ENCODE measurements around the gene SRP14.
"Not testable (repeated sequence)": the region's sequence is repeated elsewhere in the genome, so short reads cannot be mapped to it uniquely, and the experiment has no call there.

The SRP14 gene

GRCh38 chr15:40048926-40049475 is 10.0 kb upstream of the SRP14 start:
- DNase-seq = no peak

GRCh38 chr15:40048211-40048792 is 9.3 kb upstream of the SRP14 start:
- DNase-seq = no peak

DNA sequence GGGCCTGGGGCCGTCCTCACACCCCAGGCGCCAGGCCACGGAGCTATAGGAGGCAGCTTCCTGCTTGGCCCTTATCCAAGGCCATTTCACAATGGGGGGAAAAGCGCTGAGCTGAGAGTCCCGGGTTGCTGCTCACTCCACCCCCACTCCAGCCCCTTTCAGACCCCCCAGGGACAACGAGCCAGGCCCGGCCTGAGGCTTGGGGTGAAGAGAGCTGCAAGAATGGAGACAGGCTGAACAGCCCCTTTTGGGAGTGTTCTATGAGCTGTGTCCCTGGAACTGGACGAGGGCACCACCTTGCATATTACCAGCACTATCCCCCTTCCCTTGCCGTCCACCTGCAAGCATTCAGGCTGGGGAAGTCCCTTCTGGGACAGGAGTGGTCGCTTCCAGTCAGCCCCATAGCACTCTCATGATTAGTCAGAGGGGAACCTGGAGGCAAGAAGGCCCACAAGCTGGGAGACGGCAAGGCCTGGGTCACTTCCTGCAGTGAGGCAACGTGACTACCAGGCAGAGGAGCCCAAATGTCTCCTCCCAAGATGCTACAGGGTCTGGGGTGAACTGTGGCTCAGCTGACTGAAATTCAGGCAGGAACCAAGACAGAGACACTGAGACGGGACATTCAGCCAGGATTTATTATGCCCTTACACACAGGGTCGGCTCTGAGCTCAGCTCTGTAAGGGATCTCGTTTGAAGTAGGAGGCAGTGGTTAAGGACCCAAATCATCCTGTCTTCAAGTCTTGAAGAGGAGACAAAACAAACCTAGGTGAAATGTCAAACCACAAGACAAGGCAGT is 8.6 kb upstream of the SRP14 start:
- DNase-seq = peak in 1 of 2 donors; percentile 54

DNA sequence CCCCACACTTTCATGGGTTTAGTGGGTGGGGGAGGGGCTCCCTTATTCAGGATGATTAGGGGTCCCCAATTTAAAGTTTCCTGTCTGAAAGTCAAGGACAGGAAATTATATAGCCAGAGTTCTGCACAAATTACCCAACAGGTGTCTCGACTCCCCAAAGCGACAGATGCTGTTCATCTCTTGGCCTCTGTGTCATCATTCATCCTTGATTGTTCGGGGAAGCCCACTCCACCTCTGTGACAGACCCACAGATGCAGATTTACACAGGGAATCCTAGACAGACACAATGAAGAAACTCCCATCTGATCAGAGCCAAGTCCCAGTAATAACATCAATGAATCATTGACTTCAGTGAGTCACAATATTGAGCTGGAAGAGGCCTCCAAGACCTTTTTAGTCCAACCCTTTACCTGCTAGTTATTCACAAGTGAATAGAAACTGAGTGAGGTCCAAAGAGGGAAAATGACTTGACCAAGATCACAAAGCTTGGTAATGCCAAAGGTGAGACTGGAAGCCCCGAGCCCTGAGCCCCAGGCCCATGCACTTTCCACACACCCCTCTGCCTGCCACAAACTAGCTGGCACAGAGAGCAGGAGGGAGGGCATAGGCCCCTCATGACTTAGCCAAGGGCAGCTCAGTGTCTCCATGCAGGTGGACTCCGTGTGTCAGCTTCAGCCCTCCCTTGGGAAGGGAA is 7.9 kb upstream of the SRP14 start:
- no peak for DNase-seq

GRCh38 chr15:40045572-40046217 is 6.7 kb upstream of the SRP14 start:
- no peak for DNase-seq

- peak; percentile 77 to 83 for DNase-seq
Measured at GRCh38 chr15:40044717-40045571, 6.0 kb upstream of the SRP14 start.

DNA sequence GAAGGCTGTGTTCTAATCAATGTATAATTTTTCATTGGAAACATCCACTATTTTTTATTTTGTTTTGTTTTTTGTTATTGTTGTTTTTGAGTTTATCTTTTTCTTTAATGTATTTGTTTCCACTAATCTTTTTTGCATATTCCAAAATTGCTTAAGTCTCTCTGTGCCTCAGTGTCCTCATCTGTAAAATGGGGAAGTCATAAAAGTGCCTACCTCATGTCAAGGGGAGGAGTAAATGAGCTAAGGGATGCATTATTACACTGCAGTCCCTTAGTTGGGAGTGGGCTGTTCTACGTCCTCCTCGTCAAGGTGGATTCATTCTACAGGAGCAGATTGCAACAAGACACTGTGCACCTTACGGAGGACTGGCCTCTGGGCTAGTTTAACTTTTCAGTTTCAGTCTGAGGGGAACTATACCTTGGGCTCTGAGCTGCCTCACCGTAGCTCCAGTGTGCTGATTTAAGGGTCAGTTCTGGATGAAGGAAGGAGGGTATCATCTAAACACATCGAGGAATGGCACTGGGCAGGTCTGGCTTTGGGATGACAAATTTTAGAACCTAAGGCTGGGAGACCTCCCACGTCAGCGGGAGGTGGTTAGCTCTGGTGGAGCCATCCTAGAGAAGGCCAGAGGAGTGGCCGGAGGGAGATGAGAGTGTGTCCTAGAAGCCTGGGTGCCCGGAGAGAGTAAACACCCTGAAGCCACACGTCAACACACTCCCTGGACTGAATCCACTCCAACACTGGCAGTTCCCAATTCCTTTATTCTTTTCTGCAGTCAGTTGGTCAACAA is 5.1 kb upstream of the SRP14 start:
- DNase-seq = no peak

DNA sequence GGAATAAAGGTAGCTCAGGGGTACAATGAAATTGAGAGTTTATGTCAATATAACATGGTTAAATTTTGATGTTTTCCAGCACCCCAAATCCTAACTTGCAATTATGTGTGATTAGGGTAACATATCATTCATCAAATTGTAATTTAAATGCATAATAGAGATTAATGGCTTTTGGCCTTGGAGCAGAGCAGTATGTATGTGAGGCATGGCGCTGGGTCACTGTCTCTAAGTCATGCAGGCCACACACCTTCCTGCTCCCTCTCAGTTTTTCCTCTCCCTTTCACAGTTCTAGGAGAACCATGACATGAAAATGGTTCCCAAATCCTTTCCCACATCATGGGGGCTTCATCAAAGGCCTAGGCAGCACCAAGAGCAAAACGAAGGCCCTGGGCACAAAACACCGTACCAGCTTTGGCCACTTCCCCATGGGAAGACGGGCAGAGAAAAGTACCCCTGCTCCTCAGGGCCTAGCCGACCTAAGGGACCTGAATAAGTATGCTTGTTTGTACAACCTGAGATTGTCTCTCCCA is 3.9 kb upstream of the SRP14 start:
- DNase-seq = no peak

GRCh38 chr15:40040770-40041169 is 1.8 kb upstream of the SRP14 start:
- DNase-seq = no peak

DNA sequence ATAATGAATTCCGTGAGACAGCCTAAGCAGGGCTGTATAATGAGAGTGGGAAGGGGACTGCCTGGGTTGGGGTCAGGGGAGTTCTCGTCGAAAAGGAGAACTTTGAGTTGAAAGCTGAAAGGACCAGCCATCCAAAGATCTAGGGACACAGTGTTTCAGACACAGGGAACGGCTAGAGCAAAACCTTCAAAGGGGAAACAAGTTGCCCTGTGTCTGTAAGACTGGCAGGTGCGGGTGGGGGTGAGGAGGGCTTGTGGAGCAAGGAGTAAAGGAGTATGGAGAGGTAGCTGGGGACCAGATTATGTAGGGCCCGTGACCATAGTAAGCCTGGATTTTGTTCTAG is 1.3 kb upstream of the SRP14 start:
- DNase-seq = no peak

DNA sequence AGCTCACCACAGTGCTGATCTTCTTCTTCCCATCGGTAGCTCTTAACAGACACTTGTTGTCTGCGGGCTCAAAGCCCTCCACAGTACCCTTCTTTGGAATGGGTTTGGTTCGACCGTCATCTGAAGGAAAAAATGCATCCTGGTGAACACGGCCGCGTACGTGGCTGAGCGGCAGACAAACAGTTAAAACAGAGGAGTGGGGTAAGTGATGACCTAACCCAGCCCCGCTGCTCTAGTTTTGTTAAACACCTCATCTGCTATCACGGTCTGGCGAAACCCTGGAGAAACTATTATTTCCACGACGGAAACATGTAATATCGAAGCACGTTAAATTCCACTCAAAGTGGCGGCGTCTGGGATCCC is 725 bp downstream of the SRP14 start:
- no peak for DNase-seq

- DNase-seq = no peak
Measured at GRCh38 chr15:40037721-40038120, 1.3 kb downstream of the SRP14 start.

DNA sequence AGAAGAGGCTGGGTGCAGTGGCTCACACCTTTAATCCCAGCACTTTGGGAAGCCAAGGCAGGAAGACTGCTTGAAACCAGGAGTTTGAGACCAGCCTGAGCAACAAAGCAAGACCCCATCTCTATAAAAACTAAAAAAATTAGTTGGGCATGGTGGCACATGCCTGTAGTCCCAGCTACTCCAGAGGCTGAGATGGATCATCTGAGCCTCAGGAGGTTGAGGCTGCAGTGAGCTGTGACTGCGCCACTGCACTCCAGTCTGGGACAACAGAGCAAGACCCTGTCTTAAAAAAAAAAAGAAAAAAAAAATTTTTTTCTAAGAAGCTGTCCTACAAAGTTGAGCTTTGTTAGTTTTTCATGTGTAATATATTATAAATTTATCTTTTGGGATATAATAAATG is 3.8 kb downstream of the SRP14 start:
- DNase-seq = not testable (repeated sequence)

DNA sequence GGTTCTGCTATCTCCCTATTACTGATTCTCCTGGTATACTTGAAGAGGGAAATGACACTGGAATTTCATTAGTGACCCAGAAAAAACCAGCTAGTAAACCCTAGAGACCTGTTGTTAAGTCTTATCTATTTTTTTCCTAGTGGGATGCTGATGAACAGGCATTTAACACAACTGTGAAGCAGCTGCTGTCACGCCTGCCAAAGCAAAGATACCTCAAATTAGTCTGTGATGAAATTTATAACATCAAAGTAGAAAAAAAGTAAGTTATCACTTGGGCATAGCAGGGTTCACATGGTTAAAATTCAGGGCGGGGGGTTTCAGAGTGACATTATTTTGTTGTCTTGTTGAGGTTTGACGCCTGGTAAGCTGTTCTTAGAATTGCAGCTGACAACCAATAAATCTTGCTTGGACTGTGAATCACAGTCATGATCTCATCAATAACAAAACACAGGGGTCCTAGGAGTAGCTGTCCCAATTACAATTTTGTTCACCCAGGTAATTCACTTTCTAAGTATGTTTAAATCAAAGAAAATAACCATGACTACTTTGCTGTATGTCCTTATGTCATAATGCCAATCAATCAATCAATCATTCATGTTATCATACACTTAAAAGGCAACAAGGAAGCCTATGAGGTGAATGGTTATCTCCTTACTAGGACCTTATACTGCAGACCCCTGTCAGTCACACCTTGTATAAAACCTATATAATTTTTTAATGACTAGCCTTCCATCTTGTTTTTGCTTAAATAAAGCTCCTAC is 4.6 kb downstream of the SRP14 start:
- no peak for DNase-seq

GRCh38 chr15:40032125-40032839 is 6.7 kb downstream of the SRP14 start:
- no peak for DNase-seq

GRCh38 chr15:40031300-40031699 is 7.7 kb downstream of the SRP14 start:
- DNase-seq = no peak

DNA sequence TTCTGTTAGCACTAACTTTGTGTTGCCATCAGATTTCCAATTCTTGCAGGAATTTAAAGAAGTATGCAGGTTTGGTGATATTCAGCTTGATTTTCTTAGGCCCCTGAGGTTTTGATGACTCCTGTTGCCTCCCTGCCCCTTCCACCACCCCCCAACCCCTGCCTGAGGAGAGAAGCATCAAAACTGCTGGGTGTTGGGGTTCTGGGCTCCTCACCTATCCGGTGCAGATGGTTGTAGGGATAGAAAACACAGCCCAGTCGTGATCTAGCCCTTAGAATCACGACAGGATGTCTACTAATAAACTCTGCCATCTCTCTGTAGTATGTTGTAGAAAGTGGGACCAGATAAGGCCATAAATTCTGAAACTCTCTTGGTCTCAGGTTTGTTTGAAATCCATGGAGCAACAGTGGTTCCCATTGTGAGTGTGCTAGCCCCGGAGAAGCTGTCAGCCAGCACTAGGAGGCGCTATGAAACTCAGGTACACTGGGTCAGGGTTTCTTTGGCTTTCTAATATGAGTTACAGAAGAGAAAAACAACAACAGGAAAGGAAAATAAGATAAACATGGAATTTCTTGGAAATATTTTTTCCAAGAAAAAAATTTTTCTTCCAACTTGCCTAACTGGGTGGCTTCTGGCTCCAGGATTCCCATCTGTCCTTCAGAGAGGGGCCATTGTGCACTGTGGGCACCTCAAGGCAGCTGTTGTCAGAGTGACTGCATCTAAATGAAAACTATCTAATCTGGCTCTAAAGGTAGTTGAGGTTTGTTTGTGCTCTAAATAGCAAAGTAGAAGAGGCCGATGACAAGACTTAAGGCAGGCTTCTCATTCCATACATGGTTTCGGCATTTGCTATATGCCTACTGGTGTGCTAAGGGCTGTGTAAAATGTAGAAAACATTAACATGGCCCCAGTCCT is 8.7 kb downstream of the SRP14 start:
- DNase-seq = no peak

DNA sequence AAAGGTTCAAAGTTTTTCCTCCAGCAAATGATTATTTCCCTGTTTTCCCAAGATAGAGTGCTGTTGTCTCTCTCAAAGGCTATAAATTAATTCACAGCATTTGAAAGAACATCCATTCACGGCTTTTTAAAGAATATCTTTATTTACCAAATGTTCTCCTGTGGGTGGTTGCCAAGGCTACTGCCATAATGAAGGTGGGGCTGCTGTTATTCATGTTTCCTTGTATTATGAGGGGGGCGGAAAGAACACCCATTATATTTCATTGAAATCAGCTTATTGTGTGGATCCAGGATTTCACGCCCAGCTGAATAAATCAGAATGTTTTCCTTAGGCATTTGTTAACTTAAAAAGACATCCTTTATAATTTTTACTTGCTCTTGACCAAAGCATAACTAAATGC is 10.1 kb downstream of the SRP14 start:
- DNase-seq = no peak

DNA sequence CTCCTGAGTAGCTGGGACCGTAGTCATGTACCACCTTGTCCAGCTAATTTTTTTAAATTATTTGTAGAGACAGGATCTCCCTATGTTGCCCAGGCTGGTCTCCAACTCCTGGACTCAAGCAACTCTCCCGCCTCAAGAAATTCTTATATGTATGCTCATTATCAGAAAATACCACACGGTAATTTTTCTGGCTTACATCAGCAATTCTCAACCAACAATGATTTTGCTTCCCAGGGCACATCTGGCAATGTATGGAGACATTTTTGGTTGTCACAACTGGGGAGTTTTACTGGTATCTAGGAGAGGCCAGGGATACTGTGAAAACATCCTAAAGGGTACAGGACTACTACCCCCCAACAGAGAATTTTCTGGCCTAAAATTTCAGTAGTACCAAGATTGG is 10.8 kb downstream of the SRP14 start:
- DNase-seq = no peak

Data from stimulated activated CD4-positive, alpha-beta T cell treated with anti-CD3 and anti-CD28 coated beads, Interleukin-2, amount 100 ng/mL, for 48 hours (primary cell).